ENCODE results near the gene DNAH11.
"Not testable (repeated sequence)": the region's sequence is repeated elsewhere in the genome, so short reads cannot be mapped to it uniquely, and the experiment has no call there.

DNAH11 gene

GRCh38 chr7:21707566-21707965 is 164.7 kb downstream of the DNAH11 start:
- no peak for DNase-seq (ENCODE audit: low read depth in 2 of 2)

DNA sequence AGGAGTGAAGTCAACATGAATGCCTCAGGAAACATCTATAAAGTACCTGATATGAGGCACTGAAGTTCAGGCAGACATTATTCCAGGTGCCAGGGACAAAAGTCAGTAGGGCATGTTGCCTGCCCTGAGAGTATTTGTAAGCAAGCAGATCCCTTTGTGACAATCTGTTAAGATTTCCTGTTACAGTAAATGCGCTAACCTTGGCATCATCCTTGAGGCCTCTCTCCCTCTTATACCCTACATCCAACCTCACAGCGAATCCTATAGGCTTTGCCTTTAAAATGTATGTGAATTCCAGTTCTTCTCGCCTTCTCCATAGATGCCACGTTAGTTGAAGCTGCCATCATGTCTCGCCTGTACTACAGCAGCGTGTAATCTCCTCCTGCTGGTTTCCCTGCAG is 165.3 kb downstream of the DNAH11 start:
- no peak for DNase-seq (ENCODE audit: low read depth in 2 of 2)

- no peak for DNase-seq (ENCODE audit: low read depth in 2 of 2)
Measured at GRCh38 chr7:21717323-21717722, 174.5 kb downstream of the DNAH11 start.

DNA sequence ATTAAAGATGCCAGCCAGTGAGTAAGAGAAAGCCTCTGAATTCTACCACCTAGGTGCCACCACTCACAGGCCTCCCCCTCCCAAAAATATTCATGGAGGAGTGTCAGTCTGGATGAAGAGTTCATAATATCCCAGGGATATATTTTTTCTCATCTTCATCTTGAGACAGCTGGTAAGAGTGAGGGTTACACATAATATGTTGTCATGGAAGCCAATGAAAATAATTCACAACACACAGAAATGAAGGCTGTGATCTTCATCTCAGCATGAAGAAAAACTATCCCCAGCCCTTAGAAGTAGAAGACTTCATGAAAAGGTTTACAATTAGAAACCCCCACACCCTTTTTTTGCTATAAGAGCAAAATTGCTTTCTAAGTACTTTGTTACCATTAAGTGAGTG is 175.6 kb downstream of the DNAH11 start:
- no peak for DNase-seq (ENCODE audit: low read depth in 2 of 2)

- DNase-seq (ENCODE audit: low read depth in 2 of 2) = no peak
Measured at GRCh38 chr7:21719846-21720245, 177.0 kb downstream of the DNAH11 start.

DNA sequence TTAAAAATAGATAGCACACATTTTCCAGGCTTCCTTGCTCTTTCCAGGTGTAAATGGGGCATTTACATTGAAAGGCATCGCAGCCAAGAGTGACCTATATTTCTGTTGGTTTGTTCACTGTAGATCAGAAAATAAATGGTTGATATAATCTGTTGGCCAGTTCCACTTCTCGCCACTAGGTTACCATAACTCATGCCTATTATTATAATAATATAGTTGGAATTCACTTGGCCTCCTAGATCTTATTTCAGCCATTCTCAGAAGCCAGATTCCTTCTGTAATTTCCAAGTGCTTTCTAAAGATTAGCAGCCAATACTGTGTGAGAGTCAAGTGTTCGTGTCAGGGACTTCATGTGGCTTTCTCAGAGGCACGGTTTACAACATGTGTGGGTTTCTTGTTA is 179.5 kb downstream of the DNAH11 start:
- no peak for DNase-seq (ENCODE audit: low read depth in 2 of 2)

DNA sequence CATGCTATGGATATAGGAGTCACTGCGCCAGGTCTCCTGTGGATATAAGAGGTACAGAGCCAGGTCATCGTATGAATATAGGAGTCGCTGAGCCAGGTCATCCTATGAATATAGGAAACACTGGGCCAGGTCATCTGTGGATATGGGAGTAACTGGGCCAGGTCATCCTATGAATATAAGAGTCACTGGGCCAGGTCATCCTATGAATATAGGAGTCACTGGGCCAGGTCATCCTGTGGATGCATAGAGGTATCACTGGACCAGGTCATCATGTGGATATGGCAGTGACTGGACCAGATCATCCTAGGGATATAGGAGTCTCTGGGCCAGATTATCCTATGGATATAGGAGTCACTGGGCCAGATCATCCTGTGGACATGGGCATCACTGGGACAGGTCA is 181.7 kb downstream of the DNAH11 start:
- no peak for DNase-seq (ENCODE audit: low read depth in 2 of 2)

GRCh38 chr7:21730399-21730798 is 187.6 kb downstream of the DNAH11 start:
- no peak for DNase-seq (ENCODE audit: low read depth in 2 of 2)

DNA sequence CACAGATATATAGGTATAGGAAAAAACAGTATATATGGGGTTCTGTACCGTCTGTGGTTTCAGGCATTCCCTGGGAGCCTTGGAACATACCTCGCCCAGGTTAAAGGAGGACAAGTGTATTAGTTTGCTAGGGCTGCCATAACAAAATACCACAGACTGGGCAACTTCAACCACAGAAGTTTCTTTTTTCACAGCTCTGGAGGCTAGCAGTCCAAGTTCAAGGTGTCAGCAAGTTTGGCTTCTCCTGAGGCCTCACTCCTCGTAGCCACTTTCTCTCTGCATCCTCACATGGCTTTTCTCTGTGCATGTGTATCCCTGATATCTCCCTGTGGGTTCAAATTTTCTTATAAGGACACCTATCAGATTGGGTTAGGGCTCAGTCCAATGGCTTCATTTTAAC is 189.1 kb downstream of the DNAH11 start:
- no peak for DNase-seq (ENCODE audit: low read depth in 2 of 2)

GRCh38 chr7:21732956-21733355 is 190.1 kb downstream of the DNAH11 start:
- not testable (repeated sequence) for DNase-seq (ENCODE audit: low read depth in 2 of 2)

DNA sequence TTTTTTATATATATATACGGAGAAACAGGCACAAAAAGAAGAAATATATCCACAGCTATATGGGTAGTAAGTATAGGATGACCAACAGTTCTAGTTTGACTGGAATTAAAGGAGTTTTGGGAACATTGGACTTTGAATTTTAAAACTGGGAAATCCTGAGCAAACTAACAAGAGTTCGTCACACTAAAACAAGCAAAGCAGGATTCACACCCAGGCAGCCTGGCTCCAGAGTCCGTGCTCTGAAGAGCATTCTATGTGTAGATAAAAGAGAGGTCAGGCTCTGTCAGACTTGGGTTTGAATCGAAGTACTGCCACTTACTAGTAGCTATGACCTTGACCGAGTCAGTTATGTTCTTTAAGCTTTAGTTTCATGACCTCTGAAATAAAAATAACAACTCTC is 191.0 kb downstream of the DNAH11 start:
- no peak for DNase-seq (ENCODE audit: low read depth in 2 of 2)

- no peak for DNase-seq (ENCODE audit: low read depth in 2 of 2)
Measured at GRCh38 chr7:21743493-21743892, 200.7 kb downstream of the DNAH11 start.

GRCh38 chr7:21746949-21747348 is 204.1 kb downstream of the DNAH11 start:
- no peak for DNase-seq (ENCODE audit: low read depth in 2 of 2)

DNA sequence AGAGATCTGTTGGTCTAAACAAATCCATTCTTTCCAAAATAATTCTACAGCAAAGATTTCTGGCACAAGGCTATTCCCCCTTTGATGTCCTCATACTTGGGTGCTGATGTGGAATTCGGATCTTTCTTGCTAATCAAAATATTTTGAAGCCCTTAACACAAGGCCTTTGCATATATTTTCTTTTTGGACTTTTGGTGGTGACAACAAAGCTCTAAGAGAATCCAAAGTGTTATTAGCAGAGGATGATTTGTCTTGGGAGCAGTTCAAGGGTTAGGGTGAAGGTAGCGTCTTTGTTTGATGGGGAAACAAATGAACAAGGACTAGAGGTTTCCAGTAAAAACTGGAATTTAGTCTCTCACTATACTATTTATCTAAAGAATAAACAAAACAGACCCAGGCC is 205.0 kb downstream of the DNAH11 start:
- no peak for DNase-seq (ENCODE audit: low read depth in 2 of 2)

DNA sequence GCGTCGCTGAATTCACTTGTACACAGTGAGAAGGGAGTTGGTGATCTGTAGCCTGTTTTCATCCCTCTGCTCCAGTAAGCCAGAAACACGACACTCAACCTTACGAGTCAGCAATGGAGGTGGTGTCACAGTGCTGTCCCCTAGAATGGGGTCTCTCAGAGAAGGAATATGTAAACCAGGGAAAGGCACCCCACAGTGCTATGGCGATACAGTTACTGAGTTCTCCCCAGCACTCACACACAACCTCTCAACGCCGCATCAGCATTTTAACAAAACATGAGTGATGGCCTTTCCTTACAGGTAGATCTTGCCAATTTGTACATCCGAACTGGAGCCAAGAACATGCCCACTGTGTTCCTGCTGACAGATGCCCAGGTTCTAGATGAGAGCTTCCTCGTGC is 206.5 kb downstream of the DNAH11 start:
- DNase-seq (ENCODE audit: low read depth in 2 of 2) = no peak

DNA sequence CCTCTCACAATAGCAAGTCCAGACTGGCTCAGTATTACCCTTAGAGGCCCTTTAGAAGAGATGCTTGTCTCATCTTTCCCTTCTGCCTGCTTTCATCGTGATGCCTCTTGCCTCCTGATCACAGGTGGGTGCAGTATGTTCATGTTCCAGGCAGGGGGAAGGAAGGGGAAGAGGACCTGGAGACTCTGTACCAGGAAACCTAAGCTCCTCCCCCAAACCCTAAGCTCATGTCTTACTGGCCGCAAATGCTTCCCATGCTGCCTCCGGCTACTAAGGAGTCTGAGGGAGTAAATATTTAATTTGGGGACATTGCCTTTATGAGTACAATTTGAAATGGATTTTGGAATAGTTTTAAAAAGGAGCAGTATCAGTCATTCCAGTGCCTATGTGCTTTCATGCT is 210.2 kb downstream of the DNAH11 start:
- DNase-seq (ENCODE audit: low read depth in 2 of 2) = no peak

- no peak for DNase-seq (ENCODE audit: low read depth in 2 of 2)
Measured at GRCh38 chr7:21754963-21755362, 212.1 kb downstream of the DNAH11 start.

DNA sequence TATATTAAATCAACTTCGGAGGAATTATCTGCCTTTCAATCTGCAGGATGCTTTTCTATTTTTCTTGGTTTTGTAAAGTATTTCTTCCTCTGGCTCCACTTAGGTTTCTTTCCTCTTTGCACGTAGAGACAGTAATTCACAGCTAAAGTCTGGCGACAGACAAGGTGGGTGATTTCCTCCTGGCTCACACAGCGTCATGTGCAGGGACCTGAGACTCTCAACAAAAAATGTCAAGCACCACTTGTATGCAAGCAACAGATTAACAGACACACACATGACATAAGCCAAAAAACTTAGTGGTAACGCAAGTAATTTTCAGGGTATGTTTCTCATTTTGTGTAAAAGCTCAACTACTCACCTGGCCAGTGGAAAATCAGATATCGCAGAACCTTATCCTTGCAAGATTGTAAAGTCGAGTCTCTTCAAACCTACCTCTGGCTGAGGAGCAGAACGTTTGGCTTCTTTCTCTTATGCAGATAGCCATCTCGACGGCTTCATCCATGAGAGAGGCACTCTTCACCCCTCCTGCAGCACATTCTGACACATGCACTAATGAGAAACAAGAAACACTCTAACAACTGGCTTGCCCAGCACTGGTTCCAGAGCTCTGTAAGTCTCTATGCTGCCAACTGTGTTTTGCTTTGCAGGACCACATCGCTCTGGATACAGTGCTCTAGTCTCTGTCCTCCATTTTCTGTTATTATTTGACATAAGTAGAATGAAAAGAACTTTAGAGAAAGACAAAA is 214.9 kb downstream of the DNAH11 start:
- no peak for DNase-seq (ENCODE audit: low read depth in 2 of 2)

DNA sequence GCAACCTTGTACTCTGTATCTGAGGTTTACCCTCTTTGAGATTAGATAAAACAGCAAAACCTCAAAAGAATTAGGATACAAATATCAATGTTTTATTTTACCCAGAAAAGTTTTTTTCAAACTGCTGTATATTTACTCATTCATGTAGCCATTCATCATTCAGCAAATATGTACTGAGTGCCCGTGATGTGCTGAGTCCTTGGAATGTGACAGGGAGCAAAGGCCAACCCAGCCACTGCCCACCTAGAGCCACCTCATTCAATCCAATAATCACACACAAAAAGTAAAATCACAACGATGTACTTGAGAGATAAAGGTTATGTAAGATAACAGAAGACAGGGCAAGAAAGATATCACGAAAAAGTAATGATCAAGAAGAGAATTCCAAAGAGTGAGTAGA is 215.4 kb downstream of the DNAH11 start:
- no peak for DNase-seq (ENCODE audit: low read depth in 2 of 2)

DNA sequence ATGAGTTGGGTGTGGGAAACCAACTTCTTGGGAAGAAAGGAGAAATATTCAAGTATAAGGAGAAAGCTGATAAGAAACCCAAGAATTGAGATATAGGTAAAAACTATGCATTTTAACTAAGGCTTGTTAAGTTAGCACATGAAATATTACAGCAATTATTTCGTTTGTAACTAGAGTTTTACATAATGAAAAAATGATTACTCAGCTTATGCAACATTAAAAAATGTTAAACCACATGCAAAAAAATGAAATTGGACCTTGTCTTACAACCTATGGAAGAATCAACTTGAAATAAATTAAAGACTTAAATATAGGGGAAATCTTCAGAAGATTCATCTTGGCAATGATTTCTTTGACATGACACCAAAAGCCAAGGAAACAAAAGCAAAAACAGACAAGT is 219.6 kb downstream of the DNAH11 start:
- no peak for DNase-seq (ENCODE audit: low read depth in 2 of 2)

DNA sequence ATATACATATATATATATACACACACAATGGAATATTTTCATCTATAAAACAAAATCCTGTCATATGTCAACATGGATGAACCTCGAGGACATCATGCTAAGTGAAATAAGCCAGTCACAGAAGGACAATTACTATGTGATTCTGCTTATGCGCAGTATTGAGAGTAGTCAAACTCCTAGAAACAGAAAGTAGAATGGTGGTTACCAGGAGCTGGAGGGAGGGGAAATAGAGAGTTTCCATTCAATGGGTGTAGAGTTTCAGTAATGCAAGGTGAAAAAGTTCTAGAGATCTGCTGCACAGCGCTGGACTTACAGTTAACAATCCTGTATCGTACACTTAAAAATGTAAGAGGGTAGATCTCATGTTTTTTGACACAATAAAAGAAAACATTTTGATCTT is 221.0 kb downstream of the DNAH11 start:
- DNase-seq (ENCODE audit: low read depth in 2 of 2) = no peak

- no peak for DNase-seq (ENCODE audit: low read depth in 2 of 2)
Measured at GRCh38 chr7:21766218-21766617, 223.4 kb downstream of the DNAH11 start.

GRCh38 chr7:21767300-21767900 is 224.6 kb downstream of the DNAH11 start:
- peak in 1 of 2 experiments; percentile 2 for DNase-seq (ENCODE audit: low read depth in 2 of 2)

GRCh38 chr7:21768279-21768678 is 225.4 kb downstream of the DNAH11 start:
- no peak for DNase-seq (ENCODE audit: low read depth in 2 of 2)

All from stimulated activated CD4-positive, alpha-beta T cell treated with anti-CD3 and anti-CD28 coated beads, Interleukin-12 subunit alpha, Interleukin-12 subunit beta, amount 100 ng/mL, for 24 hours (primary cell).